Adrenal gland (tissue), 12 donors: Measurements from ENCODE around the gene PRADC1. TPM values are rescaled to one million over a fixed set of nuclear protein-coding genes. Genes with fewer than 3 reads are reported as not detected.

Experiments used
- DNase-seq, 7 donors: peaks; one replicate each; pipeline ENCODE4 v3.0.0-alpha.2; 2019 to 2020
- H3K27ac ChIP-seq, 5 donors: fragments of 200-600 bp; sonication (generic) in 4 of 5; 1 replicate in 3 of 5; 2 replicates in 2 of 5; pipeline versions ENCODE4 v1.5.1 to v1.8.0; 2016 to 2020; ENCODE audit warnings: mild to moderate bottlenecking in 1 of 5
- H3K27me3 ChIP-seq: fragments of 200-600 bp; 2 replicates; pipeline ENCODE4 v1.8.0; 2021
- H3K36me3 ChIP-seq, 2 donors: fragments of 200-600 bp; replicated peaks in 1 of 2; 1 replicate in 1 of 2; 2 replicates in 1 of 2; pipeline versions ENCODE4 v1.5.1 to v1.8.0; 2018 to 2022
- H3K4me1 ChIP-seq, 2 donors: fragments of 200-600 bp; replicated peaks in 1 of 2; 1 replicate in 1 of 2; 2 replicates in 1 of 2; pipeline versions ENCODE4 v1.5.1 to v1.8.0; 2018 to 2021
- H3K4me3 ChIP-seq, 4 donors: fragments of 200-600 bp; sonication (generic) in 3 of 4; one replicate each; pipeline ENCODE4 v1.5.1; 2016 to 2018
- H3K9me3 ChIP-seq, 3 donors: fragments of 200-600 bp; sonication (generic) in 1 of 3; replicated peaks in 1 of 3; 1 replicate in 2 of 3; 2 replicates in 1 of 3; pipeline versions ENCODE4 v1.5.1 to v1.8.0; 2016 to 2021
- POLR2A ChIP-seq, 2 donors: fragments of 450-650 bp; IDR thresholded peaks; one replicate each; pipeline ENCODE4 v1.6.1; 2017; ENCODE audit warnings: antibody characterized with exemption in 2 of 2, mild to moderate bottlenecking in 2 of 2, moderate library complexity in 1 of 2
- WGBS, 4 donors: extraction: QIAGEN DNeasy Blood & Tissue Kit in 2 of 4; methylation state at CpG; one replicate each; pipeline versions ENCODE4 v1.1.5 to v1.1.7; 2013 to 2017; 5-methylcytosine and 5-hydroxymethylcytosine counted together
- intact Hi-C, 2 donors: fragments of 100-400 bp; cut with DNase I; formaldehyde crosslinking; loops; one replicate each; pipeline versions ENCODE4 v1.14.1 to v1.15.0; 2022 to 2023
- polyA plus RNA-seq, 3 donors: library from polyadenylated mRNA; stranded (reverse); fragments of 200-250 nt in 2 of 3; fragments of 350-450 nt in 1 of 3; fragmentation: Illumina TruSeq in 1 of 3; extraction: RNeasy Lipid Tissue Mini Kit (QIAGEN cat#74804) in 1 of 3; gene quantifications; one replicate each; pipeline ENCODE4 v1.2.3, GENCODE V29; 2013 to 2014
- total RNA-seq, 9 donors: library from RNA; depleted of rRNA in 4 of 9; stranded (reverse); fragments of >200 nt in 4 of 9; fragments of 120-200 nt in 1 of 9; fragmentation: NEBNext Ultra II Directional in 1 of 9; extraction: Animal tissue kit (Norgen Biotek cat#: 25700) in 1 of 9; gene quantifications; one replicate each; pipeline versions ENCODE4 v1.1.0 to v1.2.4, GENCODE V29; 2013 to 2023
- TF ChIP-seq, protein P1 (sequence below), 6 experiments: fragments of 450-650 bp in 4 of 6; fragments of 200-600 bp in 2 of 6; sonication (generic) in 1 of 6; IDR thresholded peaks; 1 replicate in 5 of 6; 2 replicates in 1 of 6; pipeline versions ENCODE4 v1.5.1 to v1.8.0; 2016 to 2021; ENCODE audit warnings: antibody characterized with exemption in 6 of 6, mild to moderate bottlenecking in 2 of 6, moderate library complexity in 1 of 6
- donor health status: healthy with polysubstance abuse.
- donor health status: Bipolar disorder and iron deficiency.
- donor health status: DM: yes; HTN: yes; CAD: no.
- donor health status: DM: no; HTN: no; CAD: no.
- donor health status: DM: no; HTN: no; CAD: no.
- donor health status: DM: yes; HTN: yes; CAD: no.

The PRADC1 gene
- total and polyA plus RNA-seq, 12 donors = 24.4 to 76.3 (median 35.8) TPM

DNA sequence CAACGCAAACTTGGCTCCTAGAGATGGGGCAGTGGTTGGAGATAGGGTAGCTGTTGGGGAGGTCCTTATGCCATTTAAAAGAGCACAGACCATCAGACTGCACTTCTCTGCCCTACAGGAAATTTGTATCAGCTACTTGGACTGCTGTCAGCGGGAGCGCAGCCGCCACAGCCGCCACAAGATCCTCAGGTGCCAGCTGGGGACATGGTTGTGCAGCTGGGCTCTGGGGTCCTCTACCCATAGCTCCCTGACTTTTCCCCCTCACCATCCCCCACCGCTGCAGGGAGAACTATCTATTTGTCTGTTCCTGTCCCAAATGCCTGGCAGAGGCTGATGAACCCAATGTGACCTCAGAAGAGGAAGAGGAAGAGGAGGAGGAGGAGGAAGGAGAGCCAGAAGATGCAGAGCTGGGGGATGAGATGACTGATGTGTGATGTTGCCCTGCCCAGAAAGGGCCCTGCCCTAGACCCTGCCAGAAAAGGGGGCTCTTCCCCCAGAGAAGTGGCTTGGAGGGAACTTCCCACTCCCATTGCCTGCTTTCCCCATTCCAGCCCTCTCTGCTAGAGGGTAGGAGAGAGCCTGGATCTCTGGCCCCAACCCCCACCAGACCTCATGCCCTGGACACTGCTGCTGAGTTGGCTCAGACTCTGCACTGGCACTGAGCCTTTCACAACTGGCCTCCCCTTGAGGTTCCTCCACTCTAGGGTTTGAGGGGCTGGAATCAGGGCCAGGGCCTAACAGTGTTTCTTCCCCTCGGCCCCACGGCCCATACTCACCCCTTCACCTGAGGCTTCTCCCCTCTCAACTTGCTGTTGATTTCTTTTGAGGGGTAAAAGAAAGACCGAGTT lies 7.3 kb downstream of the PRADC1 start:
- 77 to 87% (median 81%) methylated on average over 8 to 9 of the region's 9 CpGs for WGBS, 4 donors
- H3K9me3 ChIP-seq = no peaks in the 10 kb centered on the region
- no peak overlapping the region for H3K27ac ChIP-seq
- H3K4me1 ChIP-seq = no peaks in the 10 kb centered on the region
- TF ChIP-seq, protein P1, sequence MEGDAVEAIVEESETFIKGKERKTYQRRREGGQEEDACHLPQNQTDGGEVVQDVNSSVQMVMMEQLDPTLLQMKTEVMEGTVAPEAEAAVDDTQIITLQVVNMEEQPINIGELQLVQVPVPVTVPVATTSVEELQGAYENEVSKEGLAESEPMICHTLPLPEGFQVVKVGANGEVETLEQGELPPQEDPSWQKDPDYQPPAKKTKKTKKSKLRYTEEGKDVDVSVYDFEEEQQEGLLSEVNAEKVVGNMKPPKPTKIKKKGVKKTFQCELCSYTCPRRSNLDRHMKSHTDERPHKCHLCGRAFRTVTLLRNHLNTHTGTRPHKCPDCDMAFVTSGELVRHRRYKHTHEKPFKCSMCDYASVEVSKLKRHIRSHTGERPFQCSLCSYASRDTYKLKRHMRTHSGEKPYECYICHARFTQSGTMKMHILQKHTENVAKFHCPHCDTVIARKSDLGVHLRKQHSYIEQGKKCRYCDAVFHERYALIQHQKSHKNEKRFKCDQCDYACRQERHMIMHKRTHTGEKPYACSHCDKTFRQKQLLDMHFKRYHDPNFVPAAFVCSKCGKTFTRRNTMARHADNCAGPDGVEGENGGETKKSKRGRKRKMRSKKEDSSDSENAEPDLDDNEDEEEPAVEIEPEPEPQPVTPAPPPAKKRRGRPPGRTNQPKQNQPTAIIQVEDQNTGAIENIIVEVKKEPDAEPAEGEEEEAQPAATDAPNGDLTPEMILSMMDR (IDR thresholded peaks at IDR 0.05) = no peak
- TF ChIP-seq POLR2A (IDR thresholded peaks at IDR 0.05) = no peak
- peaks cover 0 to 46% of the 10 kb centered on the region in 2 donors for H3K36me3 ChIP-seq
- intact Hi-C loops = no loop called here
- no peak for DNase-seq
- H3K27me3 ChIP-seq = no peaks in the 10 kb centered on the region
- H3K4me3 ChIP-seq = no peak overlapping the region

DNA sequence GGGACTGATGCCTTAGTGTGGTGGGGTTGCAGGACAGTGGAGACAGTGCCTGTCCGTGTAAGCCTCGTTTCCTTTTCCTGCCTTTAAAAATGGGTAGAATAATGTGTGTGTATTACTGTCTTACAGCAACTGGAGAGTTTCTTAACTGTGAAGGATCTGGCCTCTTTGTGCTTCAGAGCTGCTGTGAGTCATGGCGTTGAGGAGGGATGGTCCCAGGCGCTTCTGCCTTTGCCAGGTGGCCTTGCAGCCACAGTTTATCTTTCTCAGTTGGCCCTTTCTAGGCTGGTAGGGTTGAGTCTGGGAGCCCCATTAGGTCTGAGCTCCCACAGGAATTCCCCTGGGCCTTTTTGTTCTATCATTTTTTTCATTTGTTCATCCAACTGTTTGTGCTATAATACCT lies 9.2 kb downstream of the PRADC1 start:
- peak in 4 of 7 donors; percentile 52 to 62 (median 60) for DNase-seq
- H3K27ac ChIP-seq = peak overlapping the region in 1 of 5 donors; percentile 21
- TF ChIP-seq, protein P1 (IDR thresholded peaks at IDR 0.05) = no peak
- TF ChIP-seq POLR2A (IDR thresholded peaks at IDR 0.05) = no peak
- WGBS, 4 donors = 62 to 66% (median 65%) methylated on average over 4 of the region's 4 CpGs
- H3K27me3 ChIP-seq = no peaks in the 10 kb centered on the region
- peaks cover 0 to 43% of the 10 kb centered on the region in 2 donors for H3K36me3 ChIP-seq
- H3K4me3 ChIP-seq = no peak overlapping the region
- no peaks in the 10 kb centered on the region for H3K9me3 ChIP-seq
- intact Hi-C loops = no loop called here
- no peaks in the 10 kb centered on the region for H3K4me1 ChIP-seq

DNA sequence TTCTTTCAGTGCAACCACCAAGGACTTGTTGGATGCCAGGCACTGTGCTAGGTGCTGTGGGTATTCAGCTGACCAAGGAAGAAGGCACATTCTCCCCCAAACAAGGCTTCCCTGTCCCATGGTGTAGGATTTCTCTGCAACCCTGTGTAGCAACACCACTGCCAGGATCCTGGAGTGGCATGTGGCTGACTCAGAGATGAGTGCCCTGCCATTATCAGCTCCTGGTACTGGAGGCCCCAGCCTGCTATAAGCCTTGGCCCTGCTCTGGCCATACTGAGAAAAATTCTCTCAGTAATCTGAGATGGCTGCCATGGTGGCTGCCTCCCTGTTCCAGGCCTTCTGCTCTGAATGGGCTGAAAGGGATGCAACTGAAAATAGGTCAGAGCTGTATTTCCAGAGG lies 14.7 kb downstream of the PRADC1 start:
- Histone ChIP-seq H3K36me3 (peaks cover 0 to 20% of the 10 kb centered on the region in 2 donors), H3K4me1 (peaks cover 0 to 6% of the 10 kb centered on the region in 2 donors), H3K4me3 (no peak overlapping the region), H3K27ac (peak overlapping the region in 3 of 5 donors; percentile 21 to 46 (median 34)), H3K27me3 (no peaks in the 10 kb centered on the region), H3K9me3 (no peaks in the 10 kb centered on the region)
- peak in 6 of 7 donors; percentile 57 to 78 (median 72) for DNase-seq
- intact Hi-C loops = no loop called here
- no peak for TF ChIP-seq POLR2A (IDR thresholded peaks at IDR 0.05)
- TF ChIP-seq, protein P1 (IDR thresholded peaks at IDR 0.05) = no peak

DNA sequence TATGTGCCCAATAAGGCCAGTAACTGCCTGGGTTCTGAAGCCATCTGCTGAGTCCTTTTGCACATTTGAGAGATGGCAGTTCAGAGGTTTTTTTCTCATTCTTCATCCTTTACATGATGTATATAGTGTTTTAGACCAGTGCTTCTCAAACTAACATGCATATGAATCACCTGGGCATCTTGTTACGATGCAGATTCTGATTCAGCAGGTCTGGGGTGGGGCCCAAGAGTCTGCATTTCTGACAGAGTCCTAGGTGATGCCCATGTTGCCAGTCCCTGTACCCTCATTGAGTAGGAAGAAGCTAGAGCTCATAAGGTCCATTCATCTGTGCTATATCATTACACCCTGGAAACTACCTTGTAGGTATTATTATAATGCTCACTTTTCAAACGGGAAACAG lies 15.2 kb downstream of the PRADC1 start:
- no peak for TF ChIP-seq POLR2A (IDR thresholded peaks at IDR 0.05)
- peaks cover 0 to 6% of the 10 kb centered on the region in 2 donors for H3K4me1 ChIP-seq
- peak overlapping the region in 2 of 5 donors; percentile 34 to 46 for H3K27ac ChIP-seq
- H3K9me3 ChIP-seq = no peaks in the 10 kb centered on the region
- no peak for DNase-seq
- no peak overlapping the region for H3K4me3 ChIP-seq
- H3K27me3 ChIP-seq = no peaks in the 10 kb centered on the region
- intact Hi-C loops = no loop called here
- 71 to 88% (median 85%) methylated on average over 2 of the region's 2 CpGs for WGBS, 4 donors
- H3K36me3 ChIP-seq = peaks cover 0 to 17% of the 10 kb centered on the region in 2 donors
